Pericardium fibroblast (primary cell): Measurements from ENCODE around the gene TULP3. TPM values are rescaled to one million over a fixed set of nuclear protein-coding genes. Genes with fewer than 3 reads are reported as not detected.

Experiments
- total RNA-seq: library from RNA; depleted of rRNA; stranded (reverse); fragments of >200 nt; gene quantifications from 2 replicates; pipeline ENCODE4 v1.2.3, GENCODE V29; 2015

TULP3 gene
- total RNA-seq: 18.6 and 27.2 TPM in 2 replicates

GRCh38 chr12:2890388-2891239, at the start of gene TULP3:
TULP3 (plus strand) TSS chr12:2890891; CDS start chr12:2890948, 57 bp downstream.

DNA sequence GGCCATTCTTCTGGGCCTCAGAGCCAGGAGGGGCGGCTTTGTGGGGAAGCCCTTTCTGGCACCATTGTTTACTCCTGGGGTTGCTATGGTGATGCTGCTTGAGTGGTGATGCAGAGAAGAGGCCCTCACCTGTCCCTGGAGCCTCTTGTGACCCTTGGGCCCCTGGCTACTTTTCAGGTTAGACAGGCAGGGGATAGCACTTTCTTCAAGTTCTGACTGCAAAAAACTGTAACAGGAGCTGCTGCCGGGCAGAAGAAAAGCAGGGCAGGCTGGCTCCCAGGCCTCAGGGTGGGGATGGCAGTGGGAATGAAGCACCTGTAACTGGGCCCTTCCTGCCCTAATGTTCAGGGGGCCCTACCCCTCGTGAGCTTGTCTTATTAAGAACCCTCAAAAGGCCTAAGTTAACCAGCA, 33.7 kb upstream of the TULP3 start, which contains the start of gene TEX52:
TEX52 (minus strand) TSS at position 19 of the 411 bp plus-strand sequence; CDS start at position 6, 13 bp downstream.

DNA sequence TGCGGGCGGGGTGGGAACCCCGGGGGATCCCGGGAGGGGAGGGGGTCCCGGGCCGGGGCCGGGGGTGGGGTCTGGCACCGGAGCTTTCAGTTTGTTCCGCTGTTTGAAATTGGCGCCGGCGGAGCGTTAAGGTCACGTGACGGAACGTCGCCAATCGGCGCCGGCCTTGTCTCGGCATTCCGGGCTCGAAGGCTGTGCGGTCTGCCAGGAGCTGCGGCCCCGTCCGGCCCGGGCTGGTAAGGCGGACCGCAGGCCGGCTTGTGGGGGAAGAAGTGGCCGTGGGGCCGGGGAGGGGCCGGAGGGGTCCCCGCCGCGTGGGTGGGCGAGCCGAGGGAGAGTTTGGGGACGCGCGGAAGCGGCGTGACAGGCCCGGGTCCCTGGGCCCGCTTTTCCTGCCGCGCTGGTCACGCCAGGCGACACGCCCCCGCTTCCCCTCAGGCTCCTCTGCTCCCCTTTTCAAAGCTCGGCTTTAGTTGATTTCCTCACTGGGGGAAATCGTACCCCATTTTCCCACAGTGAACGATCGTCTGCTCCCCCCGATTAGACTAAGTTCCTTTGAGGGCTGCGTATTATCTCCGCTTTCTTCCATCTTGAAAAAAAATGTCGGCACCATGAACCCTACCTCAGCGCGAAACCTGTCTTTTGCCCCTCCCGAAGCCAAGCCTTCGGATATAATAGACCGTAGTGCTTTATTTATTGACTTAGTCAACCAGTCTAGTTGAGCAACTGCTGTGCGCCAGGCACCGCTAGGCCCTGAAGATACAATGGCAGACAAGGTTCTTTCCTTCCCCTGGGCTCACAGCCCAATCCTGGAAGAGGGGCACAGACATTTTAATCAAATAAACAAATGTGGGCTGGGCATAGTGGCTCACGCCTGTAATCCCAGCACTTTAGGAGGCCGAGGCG, 13.4 kb upstream of the TULP3 start, which contains the start of the genes FOXM1 and RHNO1:
FOXM1 (minus strand) TSS at position 128 of the 906 bp plus-strand sequence. CDS start 2,696 bp downstream, outside the sequence.
RHNO1 (plus strand) TSS at position 177 of the 906 bp plus-strand sequence. CDS start 8,144 bp downstream, outside the sequence.

DNA sequence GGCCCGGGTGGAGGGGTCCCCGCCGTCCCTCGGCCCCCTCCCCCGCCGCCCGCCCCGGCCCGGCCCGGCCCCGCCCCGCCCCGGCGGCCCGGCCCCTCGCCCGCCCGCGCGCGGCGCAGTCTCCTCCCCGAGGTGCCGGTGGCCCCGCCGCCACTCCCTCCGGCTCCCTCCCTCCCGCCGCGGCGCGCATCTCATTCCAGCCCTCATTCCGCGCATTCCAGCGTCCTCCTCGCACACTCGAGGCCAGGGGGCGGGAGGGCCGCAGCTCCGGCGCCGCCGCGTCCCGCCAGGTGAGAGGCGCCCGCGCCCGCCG, 68.5 kb downstream of the TULP3 start, which contains the start of gene TEAD4:
TEAD4 (plus strand) TSS at position 206 of the 313 bp plus-strand sequence.

Other genes with a start within 250 kb of the TULP3 start
- gene FKBP4, start 95.9 kb upstream of the TULP3 start, total RNA-seq: 19.7 and 25.1 TPM in 2 replicates
- 13.7 and 19.2 TPM in 2 replicates for gene ITFG2, start 78.2 kb upstream of the TULP3 start, total RNA-seq
- gene NRIP2, start 55.9 kb upstream of the TULP3 start, total RNA-seq: under 0.01 TPM in 1 of 2 replicates, not detected in the other
- not detected in 2 replicates for gene TEX52, start 33.9 kb upstream of the TULP3 start, total RNA-seq
- gene FOXM1, start 13.7 kb upstream of the TULP3 start, total RNA-seq: 1.8 and 3.3 TPM in 2 replicates
- 9.2 and 13.2 TPM in 2 replicates for gene RHNO1, start 13.7 kb upstream of the TULP3 start, total RNA-seq
- 23.9 and 24.0 TPM in 2 replicates for gene TEAD4, start 68.5 kb downstream of the TULP3 start, total RNA-seq
- gene TSPAN9, start 186.5 kb downstream of the TULP3 start, total RNA-seq: 31.9 and 41.4 TPM in 2 replicates